Kidney (tissue), 14 donors: Measurements from ENCODE around the gene CALHM6. TPM values are rescaled to one million over a fixed set of nuclear protein-coding genes. Genes with fewer than 3 reads are reported as not detected.

Experiments used
- DNase-seq, 5 donors: peaks; one replicate each; pipeline ENCODE4 v3.0.0-alpha.2; 2013 to 2020
- FAIRE-seq: peaks from 2 replicates; lab custom pipeline; 2012; peaks lifted over from hg19 to GRCh38; lab: Jason Lieb, UNC
- H3K27ac ChIP-seq, 2 donors: one replicate each; pipeline ENCODE4 v1.7.0; 2013; ENCODE audit warnings: low read depth in 2 of 2, low read length in 2 of 2, inconsistent platforms in 1 of 2
- H3K27me3 ChIP-seq: one replicate; pipeline ENCODE4 v1.7.1; 2013; ENCODE audit warnings: low read length, inconsistent platforms; ENCODE audit not compliant: control insufficient read depth, insufficient read depth
- H3K36me3 ChIP-seq, 3 donors: one replicate each; pipeline versions ENCODE4 v1.7.0 to v1.7.1; 2013; ENCODE audit warnings: low read length in 3 of 3, control low read depth in 1 of 3, inconsistent platforms in 1 of 3; ENCODE audit not compliant: insufficient read depth in 3 of 3, control insufficient read depth in 2 of 3
- H3K4me1 ChIP-seq, 3 donors: one replicate each; pipeline versions ENCODE4 v1.7.0 to v1.7.1; 2013; ENCODE audit warnings: low read length in 3 of 3, inconsistent platforms in 1 of 3, low read depth in 1 of 3; ENCODE audit not compliant: control insufficient read depth in 2 of 3, insufficient read depth in 2 of 3
- H3K4me3 ChIP-seq, 3 donors: one replicate each; pipeline versions ENCODE4 v1.7.0 to v1.8.1; 2013; ENCODE audit warnings: low read length in 3 of 3, control low read depth in 1 of 3, inconsistent platforms in 1 of 3
- H3K9ac ChIP-seq, 3 donors: one replicate each; pipeline versions ENCODE4 v1.7.0 to v1.7.1; 2013; ENCODE audit warnings: low read length in 3 of 3, control low read depth in 1 of 3, inconsistent platforms in 1 of 3
- H3K9me3 ChIP-seq, 3 donors: one replicate each; pipeline versions ENCODE4 v1.7.0 to v1.7.1; 2013; ENCODE audit warnings: low read length in 3 of 3, control low read depth in 1 of 3, inconsistent platforms in 1 of 3; ENCODE audit not compliant: control insufficient read depth in 2 of 3, insufficient read depth in 1 of 3
- CTCF ChIP-seq: IDR thresholded peaks from 3 replicates; pipeline ENCODE4 v1.5.1; 2012; ENCODE audit warnings: mild to moderate bottlenecking, moderate library complexity, borderline replicate concordance; ENCODE audit not compliant: insufficient read depth; ENCODE audit errors: extremely low read depth
- intact Hi-C: fragments of 100-400 bp; cut with DNase I; formaldehyde crosslinking; loops from one replicate; pipeline ENCODE4 v1.11.1; 2022
- polyA plus RNA-seq: library from polyadenylated mRNA; stranded (reverse); fragments of 350-450 nt; fragmentation: Illumina TruSeq; extraction: RNeasy Lipid Tissue Mini Kit (QIAGEN cat#74804); gene quantifications from one replicate; pipeline ENCODE4 v1.2.3, GENCODE V29; 2014; ENCODE audit warnings: low read depth, low replicate concordance; ENCODE audit not compliant: insufficient read depth
- total RNA-seq: library from RNA; stranded (reverse); fragmentation: NEBNext Ultra II Directional; extraction: Animal tissue kit (Norgen Biotek cat#: 25700); gene quantifications from one replicate; pipeline ENCODE4 v1.2.1, GENCODE V29; 2021
- donor health status: control.
- donor health status: control.
- donor health status: control.
- donor health status: control.
- donor health status: control.
- donor health status: DM: yes; HTN: yes; CAD: no.
- donor health status: Normal renal cell carcinoma (clear cell type).

Gene CALHM6
- total and polyA plus RNA-seq, 2 donors from 2014 or later: 2.4 to 8.2 TPM

DNA sequence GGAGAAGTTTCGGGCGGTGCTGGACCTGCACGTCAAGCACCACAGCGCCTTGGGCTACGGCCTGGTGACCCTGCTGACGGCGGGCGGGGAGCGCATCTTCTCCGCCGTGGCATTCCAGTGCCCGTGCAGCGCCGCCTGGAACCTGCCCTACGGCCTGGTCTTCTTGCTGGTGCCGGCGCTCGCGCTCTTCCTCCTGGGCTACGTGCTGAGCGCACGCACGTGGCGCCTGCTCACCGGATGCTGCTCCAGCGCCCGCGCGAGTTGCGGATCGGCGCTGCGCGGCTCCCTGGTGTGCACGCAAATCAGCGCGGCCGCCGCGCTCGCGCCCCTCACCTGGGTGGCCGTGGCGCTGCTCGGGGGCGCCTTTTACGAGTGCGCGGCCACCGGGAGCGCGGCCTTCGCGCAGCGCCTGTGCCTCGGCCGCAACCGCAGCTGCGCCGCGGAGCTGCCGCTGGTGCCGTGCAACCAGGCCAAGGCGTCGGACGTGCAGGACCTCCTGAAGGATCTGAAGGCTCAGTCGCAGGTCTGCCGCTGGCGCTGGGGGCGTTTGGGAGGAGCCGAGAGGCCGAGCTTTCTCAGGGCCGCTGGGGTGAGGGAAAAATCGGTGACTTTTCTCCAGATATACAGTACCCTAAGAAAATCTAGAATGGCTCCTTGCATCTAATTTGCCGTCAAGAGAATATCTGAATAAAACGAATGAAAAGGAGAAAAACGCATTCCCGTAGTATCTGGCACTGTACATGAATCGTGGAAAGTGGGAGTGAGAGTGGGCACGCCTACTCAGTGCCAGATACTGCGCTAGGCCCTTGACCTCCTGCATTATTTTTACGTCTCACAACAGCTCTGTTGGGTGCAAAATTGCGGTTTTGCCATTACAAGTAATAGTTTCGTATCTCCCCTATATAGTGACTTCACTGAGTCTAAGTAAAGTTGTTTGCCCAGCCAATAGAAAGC, 1.0 kb downstream of the CALHM6 start:
- Histone ChIP-seq H3K27ac (peak overlapping the region; percentile 3 to 18), H3K9ac (peak overlapping the region in 1 of 3 donors; percentile 12), H3K36me3 (no peaks in the 10 kb centered on the region), H3K27me3 (no peaks in the 10 kb centered on the region), H3K4me3 (peak overlapping the region; percentile 26 to 53 (median 49)), H3K4me1 (no peaks in the 10 kb centered on the region), H3K9me3 (no peaks in the 10 kb centered on the region)
- intact Hi-C loops: no loop called here
- peak; percentile 77 to 85 (median 83) for DNase-seq
- no peak for FAIRE-seq
- no peak for TF ChIP-seq CTCF

- FAIRE-seq (no peak), DNase-seq (no peak)
- no peak overlapping the region for H3K9ac ChIP-seq
- no peaks in the 10 kb centered on the region for H3K9me3 ChIP-seq
- intact Hi-C loops: no loop called here
- TF ChIP-seq CTCF: no peak
- no peaks in the 10 kb centered on the region for H3K27me3 ChIP-seq
- no peak overlapping the region for H3K4me3 ChIP-seq
- no peak overlapping the region for H3K27ac ChIP-seq
- no peaks in the 10 kb centered on the region for H3K36me3 ChIP-seq
- H3K4me1 ChIP-seq: no peaks in the 10 kb centered on the region
Measured at GRCh38 chr6:116463301-116463700, 2.1 kb downstream of the CALHM6 start.

GRCh38 chr6:116465246-116465645, 4.1 kb downstream of the CALHM6 start:
- no peak overlapping the region for H3K27ac ChIP-seq
- H3K9ac ChIP-seq: no peak overlapping the region
- no peaks in the 10 kb centered on the region for H3K9me3 ChIP-seq
- no peaks in the 10 kb centered on the region for H3K36me3 ChIP-seq
- no peak for TF ChIP-seq CTCF
- H3K27me3 ChIP-seq: no peaks in the 10 kb centered on the region
- H3K4me1 ChIP-seq: no peaks in the 10 kb centered on the region
- no peak for FAIRE-seq
- H3K4me3 ChIP-seq: no peak overlapping the region
- intact Hi-C loops: no loop called here
- DNase-seq: peak in 1 of 5 donors; percentile 46
